ENCODE measurements around the gene TSPEAR. TPM values are rescaled to one million over a fixed set of nuclear protein-coding genes. Genes with fewer than 3 reads are reported as not detected.
"Not testable (repeated sequence)": the region's sequence is repeated elsewhere in the genome, so short reads cannot be mapped to it uniquely, and the experiment has no call there.

TSPEAR gene
- total and polyA plus RNA-seq, 12 donors, result under 0.01 to 3.4 (median 1.0) TPM; not detected in 3

DNA sequence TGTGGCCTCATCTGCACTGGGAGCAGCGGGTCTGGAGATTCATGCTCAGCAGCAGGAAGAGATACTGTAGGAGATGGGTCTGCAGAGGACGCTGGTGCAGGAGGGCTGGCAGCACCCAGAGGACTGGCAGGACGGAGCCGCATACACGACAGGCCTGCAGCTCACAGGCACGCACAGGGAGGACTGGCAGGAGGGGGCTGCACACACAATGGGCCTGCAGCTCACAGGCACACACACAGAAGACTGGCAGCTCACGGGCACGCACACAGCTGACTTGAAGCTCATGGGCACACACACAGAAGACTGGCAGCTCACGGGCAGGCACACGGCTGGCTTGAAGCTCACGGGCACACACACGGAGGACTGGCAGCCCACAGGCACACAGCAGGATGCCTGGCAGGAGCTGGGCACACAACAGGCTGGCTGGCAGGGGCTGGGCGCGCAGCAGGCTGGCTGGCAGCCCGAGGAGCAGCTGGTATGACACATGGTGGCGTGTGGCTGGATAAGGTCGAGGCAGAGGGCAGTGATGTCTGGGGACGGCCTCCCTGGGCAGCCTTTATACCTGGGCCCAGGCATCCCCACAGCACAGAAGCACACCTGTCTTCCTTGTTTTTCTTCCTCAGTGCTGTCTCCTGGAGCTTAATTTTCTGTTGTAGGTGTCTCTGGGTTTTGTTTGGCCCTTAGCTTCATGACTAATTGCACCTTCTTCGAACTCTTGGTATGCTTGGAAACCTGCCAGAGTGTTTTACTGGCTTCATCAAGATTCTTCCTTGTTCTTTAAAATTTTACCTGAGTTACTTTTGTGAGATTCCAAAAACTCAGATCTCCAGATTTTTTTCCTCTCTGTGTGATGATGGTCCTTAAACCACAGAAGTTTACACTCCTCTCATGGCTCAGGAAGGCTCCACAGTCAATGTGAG, 44.7 kb downstream of the TSPEAR start, which contains the start of gene KRTAP12-2:
Gene KRTAP12-2 (minus strand): TSS at position 527 of the 920 bp plus-strand sequence. CDS start 41 bp downstream, at position 486.
- ATAC-seq (peak; percentile 41 to 99 (median 87)), DNase-seq (peak in 1 of 2 donors; percentile 35)
- Histone ChIP-seq H3K9me3 (peaks cover 0 to 35% (median 5%) of the 10 kb centered on the region in 11 donors), H3K27ac (no peak within 1 kb of the TSS), H3K4me1 (no peaks in the 10 kb centered on the region), H3K27me3 (peaks cover 0 to 3% (median 0%) of the 10 kb centered on the region in 7 donors), H3K36me3 (no peaks in the 10 kb centered on the region), H3K4me3 (no peak within 1 kb of the TSS)
- TF ChIP-seq, protein P1, sequence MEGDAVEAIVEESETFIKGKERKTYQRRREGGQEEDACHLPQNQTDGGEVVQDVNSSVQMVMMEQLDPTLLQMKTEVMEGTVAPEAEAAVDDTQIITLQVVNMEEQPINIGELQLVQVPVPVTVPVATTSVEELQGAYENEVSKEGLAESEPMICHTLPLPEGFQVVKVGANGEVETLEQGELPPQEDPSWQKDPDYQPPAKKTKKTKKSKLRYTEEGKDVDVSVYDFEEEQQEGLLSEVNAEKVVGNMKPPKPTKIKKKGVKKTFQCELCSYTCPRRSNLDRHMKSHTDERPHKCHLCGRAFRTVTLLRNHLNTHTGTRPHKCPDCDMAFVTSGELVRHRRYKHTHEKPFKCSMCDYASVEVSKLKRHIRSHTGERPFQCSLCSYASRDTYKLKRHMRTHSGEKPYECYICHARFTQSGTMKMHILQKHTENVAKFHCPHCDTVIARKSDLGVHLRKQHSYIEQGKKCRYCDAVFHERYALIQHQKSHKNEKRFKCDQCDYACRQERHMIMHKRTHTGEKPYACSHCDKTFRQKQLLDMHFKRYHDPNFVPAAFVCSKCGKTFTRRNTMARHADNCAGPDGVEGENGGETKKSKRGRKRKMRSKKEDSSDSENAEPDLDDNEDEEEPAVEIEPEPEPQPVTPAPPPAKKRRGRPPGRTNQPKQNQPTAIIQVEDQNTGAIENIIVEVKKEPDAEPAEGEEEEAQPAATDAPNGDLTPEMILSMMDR (IDR thresholded peaks at IDR 0.05), result no peak
- 66 to 75% methylated on average over 19 of the region's 19 CpGs for WGBS, 2 donors
- intact Hi-C loops (cut with DNase I), result no loop called here

DNA sequence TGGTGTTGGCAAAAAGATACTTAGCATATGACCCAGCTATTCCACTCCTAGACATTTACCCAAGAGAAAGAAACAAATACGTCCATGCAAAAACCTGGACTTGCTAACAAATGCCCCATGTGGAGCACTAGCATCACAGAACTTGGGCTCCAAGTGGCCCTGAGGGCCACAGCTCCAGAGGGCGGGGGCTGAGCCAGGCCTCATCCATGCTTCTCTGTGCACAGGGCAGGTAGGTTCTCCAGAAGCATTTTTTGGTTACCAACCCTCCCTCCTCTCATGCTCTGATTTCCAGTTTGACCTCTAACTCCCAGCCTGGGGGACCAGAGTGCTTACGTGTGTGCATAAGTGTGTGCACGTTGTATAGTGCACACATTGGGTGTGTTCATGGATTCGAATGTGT, 46.7 kb downstream of the TSPEAR start:
- Histone ChIP-seq H3K4me3 (no peak overlapping the region), H3K36me3 (no peaks in the 10 kb centered on the region), H3K27ac (no peak overlapping the region), H3K4me1 (no peaks in the 10 kb centered on the region), H3K9me3 (peaks cover 0 to 19% (median 0%) of the 10 kb centered on the region in 11 donors), H3K27me3 (peaks cover 0 to 6% (median 0%) of the 10 kb centered on the region in 7 donors)
- intact Hi-C loops (cut with DNase I), result loop anchor here in 1 of 10 donors (2.0 kb wide), 1 partner anchor 20 kb away; no protein-coding TSS in a partner anchor
- DNase-seq (no peak), ATAC-seq (no peak)
- WGBS, 2 donors, result 85 to 88% methylated on average over 5 of the region's 5 CpGs
- TF ChIP-seq, protein P1 (IDR thresholded peaks at IDR 0.05), result no peak

DNA sequence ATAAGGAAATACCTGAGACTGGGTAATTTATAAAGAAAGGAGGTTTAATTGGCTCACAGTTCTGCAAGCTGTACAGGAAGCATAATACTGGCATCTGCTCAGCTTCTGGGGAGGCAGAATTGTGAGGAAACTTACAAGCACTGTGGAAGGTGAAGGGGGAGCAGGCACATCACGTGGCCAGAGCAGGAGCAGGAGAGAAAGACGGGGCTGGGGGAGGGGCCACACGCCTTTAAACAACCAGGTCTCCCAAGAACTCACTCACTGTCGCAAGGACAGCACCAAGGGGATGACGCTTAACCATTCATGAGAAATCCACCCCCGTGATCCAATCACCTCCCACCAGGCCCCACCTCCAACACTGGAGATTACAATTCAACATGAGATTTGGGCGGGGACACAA, 49.8 kb downstream of the TSPEAR start:
- H3K4me3 ChIP-seq; H3K36me3 ChIP-seq; DNase-seq; intact Hi-C loops (cut with DNase I); H3K27ac ChIP-seq; ATAC-seq; H3K4me1 ChIP-seq: not testable (repeated sequence)
- Histone ChIP-seq H3K9me3 (peaks cover 0 to 19% (median 2%) of the 10 kb centered on the region in 11 donors), H3K27me3 (peaks cover 0 to 28% (median 0%) of the 10 kb centered on the region in 7 donors)
- 26 to 51% methylated on average over 7 of the region's 7 CpGs for WGBS, 2 donors

DNA sequence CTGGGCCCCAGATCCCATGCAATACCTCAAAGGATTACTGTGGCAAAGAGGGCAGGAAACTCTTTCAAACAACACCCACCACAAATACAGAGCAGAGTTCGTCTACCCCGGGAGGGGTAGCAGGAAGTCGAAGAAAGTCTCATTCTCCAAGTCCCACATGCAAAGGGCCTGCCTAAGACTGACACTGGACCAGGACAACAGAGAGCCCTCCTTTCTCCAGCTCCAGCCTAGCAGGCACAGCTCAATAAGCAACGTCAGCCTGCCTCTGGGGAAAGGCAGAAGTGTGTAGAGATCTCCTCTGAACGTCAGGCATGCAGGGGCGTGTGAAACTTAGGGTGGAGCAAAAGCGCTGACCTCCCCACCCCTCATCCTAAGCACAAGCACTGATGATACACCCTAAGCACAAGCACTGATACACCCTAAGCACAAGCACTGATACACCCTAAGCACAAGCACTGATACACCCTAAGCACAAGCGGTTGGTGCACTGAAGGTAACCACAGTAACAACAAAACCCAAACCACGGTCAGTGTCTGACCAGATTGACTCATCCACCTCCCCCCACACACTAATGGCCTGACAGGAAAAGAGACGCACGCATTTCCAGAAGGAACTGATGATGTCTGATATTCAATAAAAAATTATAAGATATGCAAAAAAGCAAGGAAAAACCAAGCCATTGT, 52.3 kb downstream of the TSPEAR start:
- Histone ChIP-seq H3K4me1 (no peaks in the 10 kb centered on the region), H3K27me3 (peaks cover 0 to 28% (median 0%) of the 10 kb centered on the region in 7 donors), H3K9me3 (peaks cover 0 to 28% (median 4%) of the 10 kb centered on the region in 11 donors), H3K27ac (peak overlapping the region in 1 of 10 donors; percentile 76), H3K36me3 (no peaks in the 10 kb centered on the region), H3K4me3 (no peak overlapping the region)
- TF ChIP-seq, protein P1 (IDR thresholded peaks at IDR 0.05), result no peak
- DNase-seq, result no peak
- no peak for ATAC-seq
- intact Hi-C loops (cut with DNase I), result no loop called here
- WGBS, 2 donors, result 55 to 59% methylated on average over 11 of the region's 11 CpGs
